Endothelial cell of umbilical vein (primary cell): ENCODE data around the gene FGFR1OP2. TPM values are rescaled to one million over a fixed set of nuclear protein-coding genes. Genes with fewer than 3 reads are reported as not detected.
A peak's percentile ranks its signal among the peaks of the same experiment; 100 is the strongest.

Experiments
- BruUV-seq: library from RNA; stranded (reverse); fragments of 400-500 nt; replicated peaks from 2 replicates; lab custom pipeline; 2021; lab: Mats Ljungman, UMichigan
- CTCF ChIA-PET: fragments of 300-600, 350-600 bp; sonication (Branson Sonifier 250); formaldehyde crosslinking; loops from one replicate; lab custom pipeline; 2021; ENCODE audit warnings: antibody characterized with exemption, inconsistent platforms; lab: Charles Lee
- POLR2A ChIA-PET: fragments of 300-600, 350-600 bp; sonication (Branson Sonifier 250); formaldehyde crosslinking; loops from one replicate; lab custom pipeline; 2021; ENCODE audit warnings: antibody characterized with exemption, inconsistent platforms; lab: Charles Lee
- DNase-seq: peaks from one replicate; pipeline ENCODE4 v3.0.0-alpha.2; 2011; ENCODE audit warnings: low read depth, low spot score
- FAIRE-seq: peaks from 2 replicates; lab custom pipeline; 2011; peaks lifted over from hg19 to GRCh38; lab: Jason Lieb, UNC
- H2AFZ ChIP-seq: 2 replicates; pipeline ENCODE4 v1.6.0; 2012; ENCODE audit warnings: low read depth, low read length, control low read depth, inconsistent platforms
- H3K27ac ChIP-seq: 2 replicates; pipeline ENCODE4 v1.5.1; 2011; ENCODE audit warnings: low read depth, mild to moderate bottlenecking, control low read depth, low read length, moderate library complexity; ENCODE audit not compliant: insufficient read depth
- H3K27me3 ChIP-seq, 2 experiments: 2 replicates each; pipeline versions ENCODE4 v1.6.0 to v1.6.1; 2011; ENCODE audit warnings: low read length in 2 of 2, mixed read lengths in 1 of 2; ENCODE audit not compliant: control insufficient read depth in 2 of 2, insufficient read depth in 2 of 2
- H3K36me3 ChIP-seq, 2 experiments: 2 replicates in 1 of 2; 3 replicates in 1 of 2; pipeline ENCODE4 v1.5.1; 2011; ENCODE audit warnings: low read length in 2 of 2, mild to moderate bottlenecking in 1 of 2, moderate library complexity in 1 of 2; ENCODE audit not compliant: control insufficient read depth in 2 of 2, insufficient read depth in 2 of 2; ENCODE audit errors: extremely low read depth in 1 of 2
- H3K4me1 ChIP-seq: 3 replicates; pipeline ENCODE4 v1.5.1; 2011; ENCODE audit warnings: mild to moderate bottlenecking, low read length; ENCODE audit not compliant: control insufficient read depth, insufficient read depth; ENCODE audit errors: extremely low read depth
- H3K4me2 ChIP-seq: 2 replicates; pipeline ENCODE4 v1.6.1; 2011; ENCODE audit warnings: low read length, control low read depth, mixed read lengths; ENCODE audit not compliant: insufficient read depth
- H3K4me3 ChIP-seq, 3 experiments: fragments of 200-600 bp in 1 of 3; sonication (generic), shearing (Covaris generic) in 1 of 3; replicated peaks in 1 of 3; 2 replicates each; pipeline ENCODE4 v1.5.1; 2011 to 2016; ENCODE audit warnings: control low read depth in 3 of 3, low read length in 3 of 3, mild to moderate bottlenecking in 2 of 3, inconsistent platforms in 1 of 3, low read depth in 1 of 3, moderate library complexity in 1 of 3; ENCODE audit not compliant: insufficient read depth in 1 of 3
- H3K79me2 ChIP-seq: 2 replicates; pipeline ENCODE4 v1.6.0; 2012; ENCODE audit warnings: low read length, inconsistent platforms; ENCODE audit not compliant: control insufficient read depth, insufficient read depth
- H3K9ac ChIP-seq: replicated peaks from 2 replicates; pipeline ENCODE3; 2011; ENCODE audit warnings: low read length, control low read depth; ENCODE audit not compliant: insufficient read depth; ENCODE audit errors: extremely low read depth
- H3K9me1 ChIP-seq: replicated peaks from 3 replicates; pipeline ENCODE4 v1.6.0; 2011; ENCODE audit warnings: mild to moderate bottlenecking, low read length; ENCODE audit not compliant: control insufficient read depth, insufficient read depth; ENCODE audit errors: extremely low read depth
- H3K9me3 ChIP-seq: replicated peaks from 2 replicates; pipeline ENCODE4 v1.5.1; 2012; ENCODE audit warnings: low read length, inconsistent platforms; ENCODE audit not compliant: control insufficient read depth, insufficient read depth
- H4K20me1 ChIP-seq: replicated peaks from 2 replicates; pipeline ENCODE3; 2011; ENCODE audit warnings: mild to moderate bottlenecking, low read length; ENCODE audit not compliant: control insufficient read depth, insufficient read depth; ENCODE audit errors: extremely low read depth
- CTCF ChIP-seq, 2 donors: IDR thresholded peaks; 1 replicate in 1 of 2; 2 replicates in 1 of 2; pipeline ENCODE4 v1.5.1; 2011; ENCODE audit warnings: low read length in 2 of 2, mild to moderate bottlenecking in 2 of 2, moderate library complexity in 2 of 2, control low read depth in 1 of 2, inconsistent platforms in 1 of 2, low read depth in 1 of 2; ENCODE audit not compliant: insufficient read depth in 1 of 2; ENCODE audit errors: extremely low read depth in 1 of 2
- GATA2 ChIP-seq: IDR thresholded peaks from 2 replicates; pipeline ENCODE4 v1.7.0; 2011; ENCODE audit warnings: low read depth, mild to moderate bottlenecking, moderate library complexity, mixed read lengths, low read length; ENCODE audit not compliant: insufficient read length, insufficient read depth
- JUN ChIP-seq: IDR thresholded peaks from 2 replicates; pipeline ENCODE4 v1.6.1; 2011; ENCODE audit warnings: borderline replicate concordance, low read depth; ENCODE audit not compliant: insufficient read length, insufficient read depth
- POLR2A ChIP-seq: IDR thresholded peaks from 2 replicates; pipeline ENCODE4 v1.6.1; 2012; ENCODE audit warnings: low read depth, mild to moderate bottlenecking, control low read depth, low read length
- POLR2AphosphoS5 ChIP-seq: IDR thresholded peaks from 2 replicates; pipeline ENCODE4 v1.6.1; 2012; ENCODE audit warnings: low read depth, mild to moderate bottlenecking, control low read depth, low read length, moderate library complexity; ENCODE audit not compliant: insufficient read depth
- dilution Hi-C: fragments of 300-500 bp; cut with MboI; formaldehyde crosslinking; loops from one replicate; pipeline ENCODE4 v1.15.0; 2019; ENCODE audit warnings: low sequenced_read_pairs; ENCODE audit not compliant: extremely low pct_ligation_motif_present
- intact Hi-C: fragments of 100-400 bp; cut with micrococcal nuclease; formaldehyde crosslinking; loops from one replicate; pipeline ENCODE4 v1.10.0; 2022
- polyA plus RNA-seq, 4 experiments: library from polyadenylated mRNA; depleted of rRNA in 3 of 4; stranded (reverse) in 3 of 4; unstranded in 1 of 4; fragments of >200 nt; gene quantifications; 2 replicates each; pipeline versions ENCODE4 v1.2.1 to v1.2.3, GENCODE V29; 2011 to 2012; ENCODE audit warnings: missing spikeins in 1 of 4
- total RNA-seq: library from RNA; stranded (reverse); gene quantifications from 2 replicates; pipeline ENCODE4 v1.2.3, GENCODE V29; 2021

Gene FGFR1OP2
- total and polyA plus RNA-seq, 2 donors (not counting 3 experiments of a cell fraction or from before 2014, with no cell fraction given), result 22.7 to 49.3 TPM

DNA sequence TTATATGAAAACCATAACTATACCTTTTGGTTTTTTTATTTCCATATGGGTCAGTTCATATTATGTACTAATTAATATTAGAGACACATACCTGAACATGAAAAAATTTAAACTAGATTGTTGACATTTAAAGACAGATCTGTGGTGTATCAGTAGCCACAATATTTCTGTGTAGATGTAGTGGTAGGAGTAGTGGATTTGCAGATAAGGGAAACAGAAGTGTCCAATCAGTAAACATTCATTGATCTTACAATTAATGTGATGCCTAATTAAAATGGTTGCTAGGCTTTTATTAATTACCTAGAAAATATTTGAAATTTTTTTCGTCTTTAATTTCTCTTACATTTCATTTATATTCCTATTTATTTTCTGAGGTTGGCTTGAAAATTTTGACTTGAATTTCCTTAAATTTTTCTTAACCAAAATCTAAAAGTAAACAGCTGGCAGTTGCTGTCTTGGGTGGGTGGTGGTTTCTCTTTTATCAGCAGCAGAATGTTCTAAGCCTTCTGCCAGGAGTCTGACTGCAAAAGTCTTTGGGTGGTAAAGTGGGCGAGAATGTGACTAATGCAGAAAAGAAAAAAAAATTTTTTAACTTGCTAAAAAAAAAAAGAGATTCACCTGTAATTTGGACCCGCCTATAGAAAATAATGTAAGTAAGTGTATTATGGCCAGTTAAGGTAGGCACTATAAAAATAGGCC is 2.4 kb downstream of the FGFR1OP2 start:
- H2AFZ ChIP-seq, result no peak overlapping the region
- peaks cover 90% of the 10 kb centered on the region for H3K79me2 ChIP-seq
- FAIRE-seq (no peak), DNase-seq (no peak)
- BruUV-seq, result no TSS peak
- intact Hi-C loops, result no loop called here
- no peaks in the 10 kb centered on the region for H3K36me3 ChIP-seq
- no peaks in the 10 kb centered on the region for H3K27me3 ChIP-seq
- H3K27ac ChIP-seq, result peak overlapping the region; percentile 38
- no peaks in the 10 kb centered on the region for H3K9me3 ChIP-seq
- dilution Hi-C loops, result no loop called here
- TF ChIP-seq POLR2AphosphoS5, result no peak
- no peak for TF ChIP-seq CTCF (IDR thresholded peaks at IDR 0.05; ENCODE audit: extremely low read depth in 1 of 2, insufficient read depth in 1 of 2, low read depth in 1 of 2, low read length in 2 of 2)
- no peak for TF ChIP-seq POLR2A
- TF ChIP-seq GATA2, result no peak
- TF ChIP-seq JUN, result no peak
- ChIA-PET CTCF (interaction anchor here (0.6 kb wide), 1 partner anchor 70 kb away, joined by 3 read pairs; no protein-coding TSS in a partner anchor), POLR2A (no interaction called here)
- peaks cover 51% of the 10 kb centered on the region for H3K4me1 ChIP-seq
- peak overlapping the region in 1 of 3 experiments; percentile 19 for H3K4me3 ChIP-seq
- H3K9ac ChIP-seq, result peak overlapping the region; percentile 40
- peaks cover 5% of the 10 kb centered on the region for H4K20me1 ChIP-seq
- H3K9me1 ChIP-seq, result no peaks in the 10 kb centered on the region
- peak overlapping the region; percentile 90 for H3K4me2 ChIP-seq
